ENCODE results near the gene SERPING1. TPM values are rescaled to one million over a fixed set of nuclear protein-coding genes. Genes with fewer than 3 reads are reported as not detected.
A peak's percentile ranks its signal among the peaks of the same experiment; 100 is the strongest.

Gene SERPING1
- total RNA-seq, 1 experiment from 2014 or later = not detected

DNA sequence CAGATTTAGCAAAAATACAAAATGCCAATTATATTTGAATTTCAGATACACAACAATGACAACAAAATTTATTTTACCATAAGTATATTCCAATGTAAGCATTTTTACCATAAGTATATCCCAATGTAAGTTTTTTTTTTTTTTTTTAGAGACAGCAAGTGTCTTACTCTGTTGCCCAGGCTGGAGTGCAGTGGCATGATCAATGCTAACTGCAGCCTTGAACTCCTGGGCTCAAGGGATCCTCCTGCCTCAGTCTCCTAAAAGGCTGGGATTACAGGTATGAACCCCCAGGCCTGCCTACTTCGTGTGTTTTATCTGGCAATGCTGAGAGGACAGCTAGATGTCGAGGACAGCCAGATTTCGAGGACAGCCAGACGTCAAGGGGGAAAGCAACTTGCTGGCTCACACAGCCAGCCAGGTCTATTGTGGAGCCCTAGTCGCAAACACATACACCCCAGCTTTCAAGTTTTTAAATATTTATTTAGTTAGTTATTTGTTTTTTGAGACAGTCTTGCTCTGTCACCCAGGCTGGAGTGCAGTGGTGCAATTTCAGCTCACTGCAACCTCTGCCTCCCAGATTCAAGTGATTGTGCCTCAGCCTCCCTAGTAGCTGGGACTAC is 1.1 kb upstream of the SERPING1 start:
- H3K4me1 Mint-ChIP-seq (ENCODE audit: insufficient read depth, unreplicated experiment) = peaks cover 8% of the 10 kb centered on the region
- intact Hi-C loops (cut with micrococcal nuclease) = no loop called here
- no peaks in the 10 kb centered on the region for H3K36me3 Mint-ChIP-seq (ENCODE audit: insufficient read depth, unreplicated experiment)
- ChIA-PET POLR2A (interaction anchor here (0.5 to 0.6 kb wide), 2 partner anchors 11 to 28 kb away, joined by 3 read pairs; no protein-coding TSS in a partner anchor), CTCF (interaction anchor here (0.6 to 1.3 kb wide), 9 partner anchors 12 to 371 kb away, joined by 3 to 5 read pairs (median 3); no protein-coding TSS in a partner anchor)
- DNase-seq (ENCODE audit: unreplicated experiment) = no peak
- no peaks in the 10 kb centered on the region for H3K27me3 Mint-ChIP-seq (ENCODE audit: insufficient read depth, unreplicated experiment)
- no peak overlapping the region for H3K27ac Mint-ChIP-seq (ENCODE audit: low read depth, unreplicated experiment)
- no peak for TF ChIP-seq CTCF (IDR thresholded peaks at IDR 0.05; ENCODE audit: unreplicated experiment)
- H3K4me3 Mint-ChIP-seq (ENCODE audit: unreplicated experiment) = no peak overlapping the region
- H3K9me3 Mint-ChIP-seq (ENCODE audit: unreplicated experiment) = no peaks in the 10 kb centered on the region
- BruUV-seq (replicated peaks) = no TSS peak

GRCh38 chr11:57597916-57598830 is 688 bp downstream of the SERPING1 start:
- Mint-ChIP-seq H3K4me3 (ENCODE audit: unreplicated experiment) (peak overlapping the region; percentile 23), H3K4me1 (ENCODE audit: insufficient read depth, unreplicated experiment) (peaks cover 8% of the 10 kb centered on the region), H3K36me3 (ENCODE audit: insufficient read depth, unreplicated experiment) (no peaks in the 10 kb centered on the region), H3K9me3 (ENCODE audit: unreplicated experiment) (no peaks in the 10 kb centered on the region), H3K27me3 (ENCODE audit: insufficient read depth, unreplicated experiment) (no peaks in the 10 kb centered on the region), H3K27ac (ENCODE audit: low read depth, unreplicated experiment) (no peak overlapping the region)
- no TSS peak for BruUV-seq (replicated peaks)
- DNase-seq (ENCODE audit: unreplicated experiment) = no peak
- intact Hi-C loops (cut with micrococcal nuclease) = no loop called here
- TF ChIP-seq CTCF (IDR thresholded peaks at IDR 0.05; ENCODE audit: unreplicated experiment) = no peak
- ChIA-PET CTCF (no interaction called here), POLR2A (interaction anchor here (1.9 kb wide), 1 partner anchor 21 kb away, joined by 4 read pairs; no protein-coding TSS in a partner anchor)

- no peak for TF ChIP-seq CTCF (IDR thresholded peaks at IDR 0.05; ENCODE audit: unreplicated experiment)
- Mint-ChIP-seq H3K9me3 (ENCODE audit: unreplicated experiment) (no peaks in the 10 kb centered on the region), H3K4me3 (ENCODE audit: unreplicated experiment) (no peak overlapping the region), H3K27ac (ENCODE audit: low read depth, unreplicated experiment) (no peak overlapping the region), H3K36me3 (ENCODE audit: insufficient read depth, unreplicated experiment) (no peaks in the 10 kb centered on the region), H3K27me3 (ENCODE audit: insufficient read depth, unreplicated experiment) (no peaks in the 10 kb centered on the region), H3K4me1 (ENCODE audit: insufficient read depth, unreplicated experiment) (peaks cover 8% of the 10 kb centered on the region)
- intact Hi-C loops (cut with micrococcal nuclease) = no loop called here
- no peak for DNase-seq (ENCODE audit: unreplicated experiment)
- CTCF ChIA-PET = no interaction called here
- POLR2A ChIA-PET = interaction anchor here (1.9 kb wide), 1 partner anchor 20 kb away, joined by 4 read pairs; no protein-coding TSS in a partner anchor
- BruUV-seq (replicated peaks) = no TSS peak
Observed at GRCh38 chr11:57598831-57599155, 1.3 kb downstream of the SERPING1 start.

DNA sequence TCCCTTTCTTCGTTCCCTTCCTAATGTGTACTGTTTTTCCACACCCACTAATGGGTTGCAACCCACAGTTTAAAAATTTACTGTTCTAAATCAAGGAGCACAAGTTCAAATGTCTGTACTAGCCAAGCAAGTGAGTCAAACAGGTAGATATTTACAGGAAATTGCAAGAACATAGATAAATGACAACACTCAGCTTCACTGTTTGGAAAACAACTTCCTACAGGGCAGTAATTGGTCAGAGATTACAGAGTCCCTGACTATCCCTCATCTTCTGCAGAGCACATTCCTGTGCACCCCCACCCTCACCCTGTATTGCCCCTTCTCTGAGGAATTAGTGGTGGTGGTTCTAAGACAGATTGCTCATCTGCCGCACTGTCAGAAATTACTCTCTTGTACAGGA is 1.9 kb downstream of the SERPING1 start:
- DNase-seq (ENCODE audit: unreplicated experiment) = no peak
- intact Hi-C loops (cut with micrococcal nuclease) = no loop called here
- H3K4me3 Mint-ChIP-seq (ENCODE audit: unreplicated experiment) = no peak overlapping the region
- ChIA-PET POLR2A (interaction anchor here (1.9 kb wide), 1 partner anchor 20 kb away, joined by 4 read pairs; no protein-coding TSS in a partner anchor), CTCF (interaction anchor here (1.3 kb wide), 1 partner anchor 31 kb away, joined by 7 read pairs; no protein-coding TSS in a partner anchor)
- TF ChIP-seq CTCF (IDR thresholded peaks at IDR 0.05; ENCODE audit: unreplicated experiment) = no peak
- H3K36me3 Mint-ChIP-seq (ENCODE audit: insufficient read depth, unreplicated experiment) = no peaks in the 10 kb centered on the region
- peaks cover 8% of the 10 kb centered on the region for H3K4me1 Mint-ChIP-seq (ENCODE audit: insufficient read depth, unreplicated experiment)
- H3K27ac Mint-ChIP-seq (ENCODE audit: low read depth, unreplicated experiment) = no peak overlapping the region
- H3K9me3 Mint-ChIP-seq (ENCODE audit: unreplicated experiment) = no peaks in the 10 kb centered on the region
- BruUV-seq (replicated peaks) = no TSS peak
- H3K27me3 Mint-ChIP-seq (ENCODE audit: insufficient read depth, unreplicated experiment) = no peaks in the 10 kb centered on the region
